Measurements from ENCODE around the gene IRAK1.

IRAK1 gene

DNA sequence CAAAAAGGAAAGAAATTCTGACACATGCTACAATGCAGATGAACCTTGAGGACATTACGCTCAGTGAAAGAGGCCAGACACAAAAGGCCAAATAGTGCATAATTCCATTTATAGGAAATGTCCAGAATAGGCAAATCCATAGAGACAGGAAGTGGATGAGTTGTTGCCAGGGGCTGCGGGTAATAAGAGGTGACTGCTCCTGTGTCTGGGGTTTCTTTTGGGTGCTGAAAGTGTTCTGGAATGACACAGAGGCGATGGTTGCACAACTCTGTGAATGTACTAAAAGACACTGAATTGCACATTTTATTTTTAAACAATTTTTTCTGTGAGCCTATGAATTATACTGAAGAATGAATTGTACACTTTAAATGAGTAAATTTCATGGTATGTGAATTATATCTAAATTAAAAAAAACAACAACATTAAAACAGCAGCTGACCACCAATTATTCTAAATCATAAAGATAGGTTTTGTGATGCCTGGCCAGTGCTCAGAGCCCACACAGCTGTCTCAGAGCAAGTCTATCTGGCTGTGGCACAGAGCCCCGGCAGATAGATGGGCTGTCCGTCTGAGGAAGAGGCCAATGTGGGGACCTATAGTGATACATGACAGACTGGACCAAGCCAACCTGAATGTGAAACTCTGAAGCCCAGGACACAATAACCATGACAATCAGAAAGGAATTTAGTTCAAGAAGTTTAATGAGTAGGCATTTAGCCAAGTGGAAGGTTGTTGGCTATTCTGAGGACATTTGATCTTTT lies 23.5 kb upstream of the IRAK1 start:
- H3K4me3 ChIP-seq (ENCODE audit: low read depth, low read length): no peak overlapping the region
- peak; percentile 51 for DNase-seq (ENCODE audit: low read depth)

DNA sequence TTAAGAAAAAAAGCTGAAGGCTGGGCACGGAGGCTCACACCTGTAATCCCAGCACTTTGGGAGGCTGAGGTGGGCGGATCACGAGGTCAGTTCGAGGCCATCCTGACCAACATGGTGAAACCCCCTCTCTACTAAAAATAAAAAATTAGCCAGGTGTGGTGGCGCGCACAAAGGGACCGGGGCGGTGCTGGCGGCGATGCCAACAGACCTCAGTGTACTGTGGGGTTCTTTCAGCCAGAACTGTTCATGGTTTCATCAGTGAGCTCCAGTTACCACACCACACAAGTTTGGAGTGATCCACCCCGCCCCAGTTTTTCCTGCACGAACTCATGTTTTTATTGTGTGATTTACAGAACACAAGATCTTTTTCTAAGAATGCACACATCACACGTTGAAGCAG lies 21.2 kb upstream of the IRAK1 start:
- no peak overlapping the region for H3K4me3 ChIP-seq (ENCODE audit: low read depth, low read length)
- no peak for DNase-seq (ENCODE audit: low read depth)

DNA sequence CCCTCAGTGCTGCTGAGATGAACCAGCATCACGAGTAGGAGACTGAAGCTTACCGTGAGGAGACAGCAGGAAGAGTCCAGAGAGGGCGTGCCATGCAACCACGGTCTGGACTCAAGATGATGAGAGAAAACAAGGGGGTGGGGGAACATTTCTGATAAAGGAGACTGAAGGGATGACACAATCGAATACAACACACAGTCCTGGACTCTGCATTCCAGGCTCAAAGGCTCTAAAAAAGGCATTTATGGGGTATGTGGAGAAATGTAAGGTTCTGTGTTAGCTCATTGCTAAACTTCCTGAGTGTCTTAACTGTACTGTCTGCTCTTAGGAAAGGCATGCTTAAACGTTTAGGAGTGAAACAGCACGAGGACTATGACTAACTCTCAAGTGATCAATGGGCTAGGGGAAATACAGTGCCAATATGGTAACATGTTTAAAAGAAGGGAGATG lies 20.6 kb upstream of the IRAK1 start:
- peak; percentile 64 for DNase-seq (ENCODE audit: low read depth)

DNA sequence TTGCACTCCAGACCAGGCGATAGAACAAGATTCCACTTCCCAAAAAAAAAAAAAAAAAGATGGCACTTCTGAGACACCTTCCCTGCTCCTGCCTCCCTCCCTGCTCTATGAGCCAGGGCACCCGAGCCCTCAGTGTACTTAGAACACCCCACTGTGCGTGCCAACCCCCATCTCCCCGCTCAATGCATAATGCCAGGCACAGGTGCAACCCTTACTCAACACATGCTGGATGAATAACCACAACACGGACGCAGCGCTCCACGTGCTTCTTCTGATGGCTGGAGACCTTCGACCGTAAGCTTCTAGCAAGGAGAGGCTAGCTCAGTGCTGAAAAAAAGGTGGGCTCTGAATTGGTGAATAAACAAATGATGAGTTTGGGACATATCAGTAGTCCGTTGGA lies 19.9 kb upstream of the IRAK1 start:
- no peak for DNase-seq (ENCODE audit: low read depth)
- no peak overlapping the region for H3K4me3 ChIP-seq (ENCODE audit: low read depth, low read length)

More for the DNA sequence above, 20.6 kb upstream of the IRAK1 start:
- H3K4me3 ChIP-seq (ENCODE audit: low read depth, low read length): no peak overlapping the region

DNA sequence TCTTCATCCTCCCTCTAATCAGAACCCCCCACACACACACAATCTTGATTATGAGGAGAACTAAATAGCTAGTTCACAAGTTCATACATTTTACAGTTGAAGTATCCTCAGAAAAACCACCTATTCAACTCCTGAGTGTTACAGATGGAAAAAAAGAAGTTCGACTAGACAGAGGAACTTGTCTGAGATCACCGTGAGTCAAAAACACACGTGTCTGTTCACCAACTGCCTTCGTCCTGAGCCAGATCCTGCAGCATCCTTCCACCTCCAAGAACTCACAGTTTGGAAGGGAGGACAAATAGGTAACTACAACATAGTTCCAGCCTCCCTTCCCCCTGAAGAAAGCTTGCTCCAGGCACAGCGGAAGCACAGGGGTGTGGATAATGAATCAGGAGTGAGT lies 19.0 kb upstream of the IRAK1 start:
- H3K4me3 ChIP-seq (ENCODE audit: low read depth, low read length): no peak overlapping the region
- DNase-seq (ENCODE audit: low read depth): no peak

- no peak overlapping the region for H3K4me3 ChIP-seq (ENCODE audit: low read depth, low read length)
- no peak for DNase-seq (ENCODE audit: low read depth)
These were observed 18.1 kb upstream of the IRAK1 start for GRCh38 chrX:154037754-154038153.

GRCh38 chrX:154036513-154036912 lies 16.8 kb upstream of the IRAK1 start:
- no peak overlapping the region for H3K4me3 ChIP-seq (ENCODE audit: low read depth, low read length)
- DNase-seq (ENCODE audit: low read depth): no peak

- no peak overlapping the region for H3K4me3 ChIP-seq (ENCODE audit: low read depth, low read length)
- DNase-seq (ENCODE audit: low read depth): no peak
These were observed 14.1 kb upstream of the IRAK1 start for GRCh38 chrX:154033848-154034247.

- no peak overlapping the region for H3K4me3 ChIP-seq (ENCODE audit: low read depth, low read length)
These were observed 13.0 kb upstream of the IRAK1 start for GRCh38 chrX:154032653-154033052.

GRCh38 chrX:154032160-154032559 lies 12.5 kb upstream of the IRAK1 start:
- no peak overlapping the region for H3K4me3 ChIP-seq (ENCODE audit: low read depth, low read length)
- no peak for DNase-seq (ENCODE audit: low read depth)

More at GRCh38 chrX:154032653-154033052, 13.0 kb upstream of the IRAK1 start:
- DNase-seq (ENCODE audit: low read depth): no peak

DNA sequence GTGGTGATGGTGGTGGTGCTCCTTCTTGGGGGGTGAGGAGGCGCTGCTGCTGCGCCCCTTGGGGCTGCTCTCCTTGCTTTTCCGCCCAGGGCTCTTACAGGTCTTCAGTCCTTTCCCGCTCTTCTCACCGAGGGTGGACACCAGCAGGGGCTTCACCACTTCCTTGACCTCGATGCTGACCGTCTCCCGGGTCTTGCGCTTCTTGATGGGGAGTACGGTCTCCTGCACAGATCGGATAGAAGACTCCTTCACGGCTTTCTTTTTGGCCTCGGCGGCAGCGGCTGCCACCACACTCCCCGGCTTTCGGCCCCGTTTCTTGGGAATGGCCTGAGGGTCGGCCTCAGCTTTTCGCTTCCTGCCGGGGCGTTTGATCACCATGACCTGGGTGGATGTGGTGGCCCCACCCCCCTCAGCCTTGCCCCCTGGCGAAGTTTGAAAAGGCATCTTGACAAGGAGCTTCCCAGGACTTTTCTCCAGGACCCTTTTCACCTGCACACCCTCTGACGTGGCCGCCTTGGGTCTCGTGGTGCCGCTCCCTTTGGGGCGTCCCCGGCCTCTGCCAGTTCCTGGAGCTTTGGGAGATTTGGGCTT lies 11.1 kb upstream of the IRAK1 start:
- no peak for DNase-seq (ENCODE audit: low read depth)
- H3K4me3 ChIP-seq (ENCODE audit: low read depth, low read length): no peak overlapping the region

- no peak overlapping the region for H3K4me3 ChIP-seq (ENCODE audit: low read depth, low read length)
- DNase-seq (ENCODE audit: low read depth): no peak
These were observed 10.6 kb upstream of the IRAK1 start for GRCh38 chrX:154030266-154030665.

DNA sequence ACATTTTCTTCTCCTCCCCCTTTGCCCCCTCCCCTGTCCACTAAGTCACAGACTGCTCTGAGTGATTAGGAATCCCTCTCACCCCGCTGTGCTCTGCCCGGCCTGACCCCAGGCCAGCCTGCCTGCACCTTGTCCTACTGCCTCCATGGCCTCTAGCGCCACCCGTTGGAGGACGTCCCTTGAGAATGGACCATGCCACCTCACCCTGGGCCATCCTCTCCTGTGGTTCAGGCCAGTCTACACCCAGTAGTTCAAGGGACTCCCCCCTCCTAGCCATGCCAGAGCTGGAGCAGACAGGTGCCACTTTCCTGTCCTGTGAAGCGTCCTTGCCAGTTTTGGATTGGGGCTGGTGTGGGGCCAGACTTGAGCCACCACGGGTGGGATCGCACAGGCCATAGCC lies 9.7 kb upstream of the IRAK1 start:
- no peak overlapping the region for H3K4me3 ChIP-seq (ENCODE audit: low read depth, low read length)
- DNase-seq (ENCODE audit: low read depth): no peak

DNA sequence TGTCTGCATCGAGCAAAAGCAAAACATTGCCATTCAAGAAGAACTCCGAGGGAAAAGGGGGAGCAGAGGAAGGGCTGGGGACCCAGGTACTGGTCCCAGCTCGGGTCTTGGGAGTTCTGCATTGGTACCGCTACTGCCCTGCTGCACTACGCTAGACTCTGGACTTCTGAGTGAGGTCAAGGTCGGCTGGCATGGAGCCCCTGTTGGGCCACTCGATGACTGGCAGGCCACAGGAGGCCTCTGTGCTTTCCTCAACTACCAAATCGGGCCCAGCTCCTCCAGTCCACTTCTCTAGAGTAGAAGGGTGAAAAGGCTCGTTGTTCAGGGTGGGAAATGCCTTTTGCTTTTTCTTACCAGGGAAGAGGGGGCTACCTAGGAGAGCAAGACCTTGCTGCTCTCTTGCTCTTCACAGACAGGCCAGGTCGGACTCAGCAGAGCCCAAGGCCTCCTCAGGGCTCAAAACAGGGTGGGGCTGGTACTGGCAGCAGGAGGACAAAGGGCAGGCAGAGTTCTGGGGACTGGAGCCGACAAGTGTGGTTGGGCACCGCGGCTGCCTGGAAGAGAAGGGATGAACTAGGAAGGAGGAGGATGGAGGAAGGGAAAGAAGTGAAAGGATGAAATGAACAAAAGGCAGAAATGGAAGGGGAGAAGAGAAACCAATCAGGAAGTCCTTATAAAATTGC lies 8.9 kb upstream of the IRAK1 start:
- DNase-seq (ENCODE audit: low read depth): no peak

GRCh38 chrX:154027986-154028385 lies 8.3 kb upstream of the IRAK1 start:
- no peak overlapping the region for H3K4me3 ChIP-seq (ENCODE audit: low read depth, low read length)
- no peak for DNase-seq (ENCODE audit: low read depth)

More for the DNA sequence above, 8.9 kb upstream of the IRAK1 start:
- H3K4me3 ChIP-seq (ENCODE audit: low read depth, low read length): no peak overlapping the region

DNA sequence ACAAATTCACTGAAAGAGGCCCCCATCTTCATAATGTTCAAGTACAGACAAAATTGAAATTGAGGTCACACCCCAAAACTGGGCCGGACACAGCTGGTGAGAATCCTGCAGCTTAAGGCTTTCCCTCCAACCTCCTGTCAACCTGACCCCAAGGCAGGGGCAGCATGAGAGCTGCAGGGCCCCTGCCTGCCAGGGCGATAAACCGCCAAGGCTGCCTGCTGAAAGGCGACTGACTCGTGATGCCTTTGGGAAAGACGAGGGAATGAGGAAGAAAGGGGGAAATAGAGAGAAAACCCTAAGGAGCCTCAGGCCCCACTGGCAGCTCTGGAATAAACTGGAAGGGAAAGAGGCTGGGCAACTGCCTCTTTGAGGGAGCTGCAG lies 7.3 kb upstream of the IRAK1 start:
- no peak overlapping the region for H3K4me3 ChIP-seq (ENCODE audit: low read depth, low read length)
- no peak for DNase-seq (ENCODE audit: low read depth)

- DNase-seq (ENCODE audit: low read depth): no peak
- H3K4me3 ChIP-seq (ENCODE audit: low read depth, low read length): no peak overlapping the region
These were observed 6.7 kb upstream of the IRAK1 start for GRCh38 chrX:154026136-154027021.

- no peak overlapping the region for H3K4me3 ChIP-seq (ENCODE audit: low read depth, low read length)
- DNase-seq (ENCODE audit: low read depth): no peak
These were observed 5.5 kb upstream of the IRAK1 start for GRCh38 chrX:154025230-154025629.

GRCh38 chrX:154024271-154024670 lies 4.6 kb upstream of the IRAK1 start:
- H3K4me3 ChIP-seq (ENCODE audit: low read depth, low read length): no peak overlapping the region
- DNase-seq (ENCODE audit: low read depth): no peak

Measured in skeletal muscle cell (primary cell).